HUES6 (cell line): Measurements from ENCODE around the gene SCMH1.

Experiments used
- H3K27ac ChIP-seq: 2 replicates; pipeline ENCODE4 v1.7.0; 2013; ENCODE audit warnings: low read depth, mild to moderate bottlenecking, low read length, inconsistent platforms
- H3K27me3 ChIP-seq: 2 replicates; pipeline ENCODE4 v1.6.1; 2013; ENCODE audit warnings: low read length; ENCODE audit not compliant: control insufficient read depth, insufficient read depth
- H3K36me3 ChIP-seq: 2 replicates; pipeline ENCODE4 v1.6.1; 2013; ENCODE audit warnings: low read length; ENCODE audit not compliant: control insufficient read depth, insufficient read depth
- H3K4me1 ChIP-seq: 2 replicates; pipeline ENCODE4 v1.6.1; 2013; ENCODE audit warnings: low read length; ENCODE audit not compliant: control insufficient read depth, insufficient read depth
- H3K4me3 ChIP-seq: 2 replicates; pipeline ENCODE4 v1.5.1; 2013; ENCODE audit warnings: low read depth, low read length
- H3K9ac ChIP-seq: one replicate; pipeline ENCODE4 v1.6.1; 2013; ENCODE audit warnings: mild to moderate bottlenecking, low read length
- H3K9me3 ChIP-seq: 2 replicates; pipeline ENCODE4 v1.6.1; 2013; ENCODE audit warnings: low read depth, low read length; ENCODE audit not compliant: control insufficient read depth, insufficient read depth

Gene SCMH1

GRCh38 chr1:41053316-41053715, 188.8 kb downstream of the SCMH1 start:
- Histone ChIP-seq H3K9me3 (no peaks in the 10 kb centered on the region), H3K36me3 (no peaks in the 10 kb centered on the region; the same call in 1 of the 2 replicates), H3K4me1 (no peaks in the 10 kb centered on the region), H3K9ac (no peak overlapping the region), H3K4me3 (no peak overlapping the region), H3K27ac (no peak overlapping the region), H3K27me3 (no peaks in the 10 kb centered on the region)

GRCh38 chr1:41051022-41051421, 191.1 kb downstream of the SCMH1 start:
- no peak overlapping the region for H3K27ac ChIP-seq
- no peak overlapping the region for H3K9ac ChIP-seq
- no peaks in the 10 kb centered on the region for H3K9me3 ChIP-seq
- H3K4me3 ChIP-seq, result no peak overlapping the region
- peaks cover 11% of the 10 kb centered on the region for H3K36me3 ChIP-seq
- H3K4me1 ChIP-seq, result no peaks in the 10 kb centered on the region
- H3K27me3 ChIP-seq, result no peaks in the 10 kb centered on the region

DNA sequence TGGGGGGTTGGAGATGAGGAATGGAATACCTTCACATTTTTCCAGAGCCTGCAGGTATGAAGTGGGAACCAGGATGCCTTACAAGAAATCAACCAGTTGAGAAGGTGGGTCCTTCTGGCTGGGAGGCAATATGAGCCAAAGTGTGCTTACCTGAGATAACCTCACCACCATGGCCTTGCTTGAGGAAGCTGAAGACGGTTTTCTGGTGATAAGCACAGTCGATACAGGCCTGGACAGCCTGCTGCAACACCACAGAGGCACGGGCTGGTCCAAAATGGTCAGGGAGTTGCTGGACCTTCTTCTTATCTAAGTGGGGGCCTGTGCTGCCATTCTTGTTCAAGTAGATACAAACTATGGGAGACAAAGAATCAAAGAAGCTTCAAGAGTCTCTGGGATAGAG, 193.6 kb downstream of the SCMH1 start:
- H3K27ac ChIP-seq, result no peak overlapping the region
- H3K4me3 ChIP-seq, result no peak overlapping the region
- peaks cover 24% of the 10 kb centered on the region for H3K36me3 ChIP-seq
- H3K27me3 ChIP-seq, result no peaks in the 10 kb centered on the region
- H3K4me1 ChIP-seq, result peaks cover 9% of the 10 kb centered on the region; the same call in 1 of the 2 replicates
- H3K9me3 ChIP-seq, result no peaks in the 10 kb centered on the region
- H3K9ac ChIP-seq, result no peak overlapping the region

- Histone ChIP-seq H3K4me1 (peaks cover 9% of the 10 kb centered on the region; the same call in 1 of the 2 replicates), H3K9me3 (no peaks in the 10 kb centered on the region), H3K9ac (no peak overlapping the region), H3K27me3 (no peaks in the 10 kb centered on the region), H3K4me3 (no peak overlapping the region), H3K27ac (no peak overlapping the region), H3K36me3 (peaks cover 24% of the 10 kb centered on the region)
Measured at GRCh38 chr1:41046347-41046775, 195.7 kb downstream of the SCMH1 start.

- no peak overlapping the region for H3K9ac ChIP-seq
- no peaks in the 10 kb centered on the region for H3K9me3 ChIP-seq
- H3K27ac ChIP-seq, result no peak overlapping the region
- no peaks in the 10 kb centered on the region for H3K27me3 ChIP-seq
- peaks cover 9% of the 10 kb centered on the region; the same call in 1 of the 2 replicates for H3K4me1 ChIP-seq
- peaks cover 24% of the 10 kb centered on the region for H3K36me3 ChIP-seq
- no peak overlapping the region for H3K4me3 ChIP-seq
Measured at GRCh38 chr1:41045740-41046139, 196.4 kb downstream of the SCMH1 start.

DNA sequence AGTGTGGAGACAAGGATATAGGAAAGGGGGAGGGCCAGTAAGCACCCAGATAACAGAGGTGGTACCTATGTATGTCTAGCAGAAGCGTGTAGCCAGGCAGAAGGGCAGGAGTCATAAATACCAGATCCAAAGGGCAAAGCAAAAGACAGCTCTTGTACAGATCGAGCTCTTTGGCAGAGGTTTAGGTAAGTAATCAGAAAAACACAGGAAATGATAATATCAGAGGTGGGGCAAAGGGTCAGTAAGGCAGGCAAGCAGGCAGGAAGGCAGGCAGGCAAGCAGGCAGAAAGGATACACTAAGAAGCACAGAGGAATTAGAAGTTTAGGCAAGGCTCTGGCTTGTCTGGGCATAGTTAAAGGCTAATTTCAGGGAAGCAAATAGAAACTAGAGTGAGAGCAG, 197.9 kb downstream of the SCMH1 start:
- H3K9ac ChIP-seq, result no peak overlapping the region

DNA sequence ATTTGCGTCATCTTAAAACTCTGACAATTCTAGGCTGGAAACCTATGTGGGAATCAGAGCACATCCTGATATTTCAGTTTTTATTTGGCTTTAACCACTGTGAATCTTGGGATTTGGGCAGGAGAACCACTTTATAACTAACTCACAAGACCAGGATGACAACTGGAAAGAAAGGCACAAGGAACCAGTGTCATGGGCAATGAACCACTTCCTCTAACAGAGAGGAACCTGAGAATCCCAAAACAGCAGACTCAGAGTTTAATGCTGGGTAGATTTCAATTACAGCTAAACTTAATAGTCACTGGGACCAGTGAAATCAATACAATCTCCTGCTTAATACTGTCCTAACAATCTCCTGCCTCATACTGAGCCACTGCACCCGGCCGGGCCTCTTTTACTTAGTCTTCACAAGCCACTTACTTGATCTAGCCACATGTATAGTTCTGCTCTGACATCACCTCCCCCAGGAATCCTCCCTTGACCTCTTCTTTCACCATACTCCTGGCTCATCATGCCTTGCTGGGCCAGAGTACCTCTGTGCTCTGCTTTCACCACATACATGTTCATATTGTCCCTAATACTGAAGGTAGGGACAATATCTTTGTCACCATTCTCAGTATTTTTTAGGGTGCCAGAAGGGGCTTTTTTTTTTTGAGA, 200.4 kb downstream of the SCMH1 start:
- Histone ChIP-seq H3K36me3 (peaks cover 44% of the 10 kb centered on the region), H3K9ac (no peak overlapping the region), H3K4me3 (no peak overlapping the region), H3K27ac (no peak overlapping the region), H3K27me3 (no peaks in the 10 kb centered on the region), H3K4me1 (peaks cover 9% of the 10 kb centered on the region; the same call in 1 of the 2 replicates), H3K9me3 (no peaks in the 10 kb centered on the region)

More for the DNA sequence above, 197.9 kb downstream of the SCMH1 start:
- Histone ChIP-seq H3K9me3 (no peaks in the 10 kb centered on the region), H3K36me3 (peaks cover 31% of the 10 kb centered on the region), H3K27me3 (no peaks in the 10 kb centered on the region), H3K27ac (no peak overlapping the region), H3K4me1 (peaks cover 9% of the 10 kb centered on the region; the same call in 1 of the 2 replicates), H3K4me3 (no peak overlapping the region)

DNA sequence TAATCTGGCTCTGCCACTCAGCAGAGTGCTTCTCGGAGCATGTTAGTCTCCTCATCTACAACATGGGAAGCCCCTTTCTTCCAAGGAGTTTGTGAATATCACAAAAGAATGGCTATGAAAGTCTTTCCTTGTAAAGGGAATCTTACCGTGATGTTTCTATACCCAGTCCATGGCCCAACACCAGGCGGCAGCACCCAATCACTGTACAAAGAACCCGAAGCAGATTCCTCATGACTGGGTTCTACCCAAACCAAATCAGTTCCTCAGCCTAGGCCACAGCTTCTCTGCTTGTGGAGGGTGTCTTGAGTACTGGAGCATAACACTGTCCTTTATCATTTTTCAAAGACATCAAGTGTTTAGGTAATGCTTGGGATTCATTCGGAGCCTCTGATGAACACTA, 204.0 kb downstream of the SCMH1 start:
- H3K36me3 ChIP-seq, result peaks cover 41% of the 10 kb centered on the region
- no peak overlapping the region for H3K4me3 ChIP-seq
- H3K27me3 ChIP-seq, result no peaks in the 10 kb centered on the region

GRCh38 chr1:41037116-41037903, 204.8 kb downstream of the SCMH1 start:
- Histone ChIP-seq H3K27ac (no peak overlapping the region), H3K27me3 (no peaks in the 10 kb centered on the region), H3K36me3 (peaks cover 43% of the 10 kb centered on the region), H3K9me3 (no peaks in the 10 kb centered on the region), H3K4me3 (no peak overlapping the region), H3K9ac (no peak overlapping the region), H3K4me1 (peaks cover 9% of the 10 kb centered on the region; the same call in 1 of the 2 replicates)

More for the DNA sequence above, 204.0 kb downstream of the SCMH1 start:
- Histone ChIP-seq H3K4me1 (peaks cover 9% of the 10 kb centered on the region; the same call in 1 of the 2 replicates), H3K9ac (no peak overlapping the region), H3K27ac (no peak overlapping the region), H3K9me3 (no peaks in the 10 kb centered on the region)

- Histone ChIP-seq H3K27ac (no peak overlapping the region), H3K4me1 (peaks cover 9% of the 10 kb centered on the region; the same call in 1 of the 2 replicates), H3K27me3 (no peaks in the 10 kb centered on the region), H3K9me3 (no peaks in the 10 kb centered on the region), H3K4me3 (no peak overlapping the region), H3K36me3 (peaks cover 53% of the 10 kb centered on the region), H3K9ac (no peak overlapping the region)
Measured at GRCh38 chr1:41033272-41033671, 208.8 kb downstream of the SCMH1 start.

DNA sequence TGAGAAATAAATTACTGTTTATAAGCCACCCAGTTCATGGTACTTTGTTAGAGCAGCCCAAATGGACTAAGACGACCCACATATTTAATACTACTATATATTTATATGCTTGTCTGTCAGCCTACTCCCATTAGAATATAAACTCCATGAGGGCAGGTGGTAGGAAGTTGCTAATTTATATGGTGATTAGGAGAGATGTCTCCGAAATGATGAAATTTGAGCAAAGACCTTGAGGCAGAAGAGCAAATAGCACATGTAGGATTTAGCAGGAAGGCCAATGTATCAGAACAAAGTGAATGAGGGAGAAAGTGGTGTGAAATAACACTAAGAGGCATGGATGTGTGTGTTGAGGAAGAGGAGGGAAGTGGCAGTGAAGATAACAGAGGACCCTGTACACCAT, 210.0 kb downstream of the SCMH1 start:
- peaks cover 9% of the 10 kb centered on the region; the same call in 1 of the 2 replicates for H3K4me1 ChIP-seq
- no peak overlapping the region for H3K4me3 ChIP-seq
- H3K36me3 ChIP-seq, result peaks cover 53% of the 10 kb centered on the region
- H3K27me3 ChIP-seq, result no peaks in the 10 kb centered on the region
- no peaks in the 10 kb centered on the region for H3K9me3 ChIP-seq
- no peak overlapping the region for H3K9ac ChIP-seq
- H3K27ac ChIP-seq, result no peak overlapping the region
